GM11168 (cell line): Measurements from ENCODE around the gene PRR4.

Experiments used
- in situ Hi-C: fragments of 300-500 bp; cut with MboI; formaldehyde crosslinking; loops from one replicate; pipeline ENCODE4 v1.12.0; 2022; ENCODE audit warnings: low sequenced_read_pairs; ENCODE audit not compliant: unreplicated experiment

Gene PRR4

DNA sequence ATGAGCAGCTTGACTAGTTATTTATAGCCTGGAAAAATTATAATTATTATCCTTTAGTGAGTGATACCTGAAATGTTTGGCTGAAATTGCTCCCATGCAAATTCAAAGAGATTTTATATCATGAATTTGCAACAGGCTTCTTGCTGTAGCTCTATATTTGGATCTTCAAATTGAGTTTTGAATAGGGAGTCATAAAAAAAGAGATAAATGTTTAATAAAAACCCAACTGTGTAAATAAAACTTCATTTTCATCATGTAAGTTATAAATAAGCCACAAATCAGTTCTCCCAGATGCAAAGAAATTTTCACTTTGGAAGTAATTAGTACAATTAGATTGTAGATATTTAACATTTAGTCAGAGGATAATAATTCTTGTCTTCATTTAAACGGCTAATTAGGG is 42.1 kb downstream of the PRR4 start, which contains the start of gene TAS2R8:
TAS2R8 (minus strand) TSS at position 101 of the 400 bp plus-strand sequence. CDS start 306 bp downstream, outside the sequence.
- in situ Hi-C loops, result no loop called here

DNA sequence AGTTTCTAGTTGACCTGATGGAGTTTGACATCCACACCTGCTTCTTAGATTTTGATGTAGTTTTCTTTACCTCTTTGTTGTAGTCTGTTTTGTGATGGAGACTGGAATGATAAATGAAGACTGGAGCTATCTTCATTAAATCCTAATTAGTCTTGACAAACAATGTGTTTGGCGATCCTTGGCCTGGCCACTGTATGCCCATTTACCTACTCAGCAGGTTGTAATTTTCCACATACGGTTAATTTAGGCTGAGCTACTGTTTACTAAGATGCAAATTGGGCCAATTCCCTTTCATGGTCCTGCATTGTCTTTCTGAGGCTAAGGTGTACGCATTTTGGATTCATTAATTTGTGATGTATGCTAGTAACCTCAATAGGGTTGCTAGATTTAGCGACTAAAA is 46.7 kb downstream of the PRR4 start, which contains the start of gene TAS2R7:
TAS2R7 (minus strand) TSS at position 41 of the 400 bp plus-strand sequence. CDS start 57 bp downstream, outside the sequence.
- in situ Hi-C loops, result no loop called here

DNA sequence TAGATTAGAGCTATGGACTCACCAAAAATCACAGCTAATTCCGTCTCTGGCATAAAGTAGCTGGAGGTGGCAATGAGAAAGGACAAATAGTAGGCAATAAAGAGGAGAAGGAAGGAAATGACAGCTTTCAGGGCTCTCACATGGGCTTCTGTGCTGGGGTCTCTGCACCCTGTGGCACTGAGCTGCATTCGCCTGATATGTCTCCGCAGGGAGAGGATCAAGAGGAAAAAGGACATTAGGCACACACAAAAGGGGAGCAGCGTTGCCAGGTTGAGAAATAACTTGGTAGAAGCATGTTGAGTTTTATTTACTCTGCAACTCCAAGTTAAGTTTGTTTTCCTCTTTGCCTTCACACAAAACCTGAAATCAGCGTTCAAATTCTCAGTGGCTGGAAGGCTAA is 47.5 kb downstream of the PRR4 start:
- in situ Hi-C loops, result no loop called here
